SK-N-SH treated with all-trans-retinoic acid at 6 μM for 48 hours (cell line): ENCODE measurements around the gene P4HTM.

Source experiments
- ARNTL ChIP-seq: fragments of 450-650 bp; formaldehyde crosslinking; IDR thresholded peaks from 2 replicates; pipeline ENCODE4 v1.5.0; 2020; ENCODE audit warnings: low read depth, mild to moderate bottlenecking, moderate library complexity, borderline replicate concordance
- GLIS3 ChIP-seq: fragments of 250-450 bp; sonication (Bioruptor Pico); IDR thresholded peaks from 2 replicates; pipeline ENCODE4 v1.5.0; 2020; ENCODE audit warnings: mild to moderate bottlenecking, moderate library complexity
- ISL1 ChIP-seq: fragments of 250-450 bp; sonication (Bioruptor Pico); IDR thresholded peaks from 2 replicates; pipeline ENCODE4 v2.1.2; 2022; ENCODE audit warnings: mild to moderate bottlenecking, moderate library complexity
- OSR1 ChIP-seq: fragments of 250-450 bp; sonication (Bioruptor Pico); IDR thresholded peaks from 2 replicates; pipeline ENCODE4 v1.8.0; 2022; ENCODE audit warnings: moderate library complexity, mild to moderate bottlenecking, inconsistent platforms
- PPARA ChIP-seq: fragments of 250-450 bp; sonication (Bioruptor Pico); IDR thresholded peaks from 2 replicates; pipeline ENCODE4 v1.5.0; 2020; ENCODE audit warnings: mild to moderate bottlenecking, borderline replicate concordance
- TCF4 ChIP-seq: fragments of 250-450 bp; sonication (Bioruptor Pico); IDR thresholded peaks from 2 replicates; pipeline ENCODE4 v1.8.0; 2021; ENCODE audit warnings: mild to moderate bottlenecking, moderate library complexity, borderline replicate concordance
- TOX ChIP-seq: fragments of 250-450 bp; sonication (Bioruptor Pico); IDR thresholded peaks from 2 replicates; pipeline ENCODE4 v1.8.0; 2021; ENCODE audit warnings: mild to moderate bottlenecking, moderate library complexity, borderline replicate concordance
- ZNF565 ChIP-seq: fragments of 450-650 bp; formaldehyde crosslinking; conservative IDR thresholded peaks from 2 replicates; pipeline ENCODE4 v1.5.0; 2020; ENCODE audit warnings: low read depth, mild to moderate bottlenecking, moderate library complexity
- TF ChIP-seq, protein P1 (sequence below): fragments of 250-450 bp; sonication (Bioruptor Pico); IDR thresholded peaks from 2 replicates; pipeline ENCODE4 v1.8.0; 2020; ENCODE audit warnings: mild to moderate bottlenecking, moderate library complexity, borderline replicate concordance
- TF ChIP-seq, protein P2 (sequence below): fragments of 250-450 bp; sonication (Bioruptor Pico); IDR thresholded peaks from 2 replicates; pipeline ENCODE4 v1.5.1; 2020; ENCODE audit warnings: low read depth, mild to moderate bottlenecking, moderate library complexity
- TF ChIP-seq, protein P3 (sequence below): fragments of 250-450 bp; sonication (Bioruptor Pico); IDR thresholded peaks from 2 replicates; pipeline ENCODE4 v1.5.0; 2020; ENCODE audit warnings: mild to moderate bottlenecking, moderate library complexity
- TF ChIP-seq, protein P4 (sequence below): fragments of 250-450 bp; sonication (Bioruptor Pico); IDR thresholded peaks from 2 replicates; pipeline ENCODE4 v1.8.0; 2021; ENCODE audit warnings: low read depth, mild to moderate bottlenecking, moderate library complexity, borderline replicate concordance

DNA sequence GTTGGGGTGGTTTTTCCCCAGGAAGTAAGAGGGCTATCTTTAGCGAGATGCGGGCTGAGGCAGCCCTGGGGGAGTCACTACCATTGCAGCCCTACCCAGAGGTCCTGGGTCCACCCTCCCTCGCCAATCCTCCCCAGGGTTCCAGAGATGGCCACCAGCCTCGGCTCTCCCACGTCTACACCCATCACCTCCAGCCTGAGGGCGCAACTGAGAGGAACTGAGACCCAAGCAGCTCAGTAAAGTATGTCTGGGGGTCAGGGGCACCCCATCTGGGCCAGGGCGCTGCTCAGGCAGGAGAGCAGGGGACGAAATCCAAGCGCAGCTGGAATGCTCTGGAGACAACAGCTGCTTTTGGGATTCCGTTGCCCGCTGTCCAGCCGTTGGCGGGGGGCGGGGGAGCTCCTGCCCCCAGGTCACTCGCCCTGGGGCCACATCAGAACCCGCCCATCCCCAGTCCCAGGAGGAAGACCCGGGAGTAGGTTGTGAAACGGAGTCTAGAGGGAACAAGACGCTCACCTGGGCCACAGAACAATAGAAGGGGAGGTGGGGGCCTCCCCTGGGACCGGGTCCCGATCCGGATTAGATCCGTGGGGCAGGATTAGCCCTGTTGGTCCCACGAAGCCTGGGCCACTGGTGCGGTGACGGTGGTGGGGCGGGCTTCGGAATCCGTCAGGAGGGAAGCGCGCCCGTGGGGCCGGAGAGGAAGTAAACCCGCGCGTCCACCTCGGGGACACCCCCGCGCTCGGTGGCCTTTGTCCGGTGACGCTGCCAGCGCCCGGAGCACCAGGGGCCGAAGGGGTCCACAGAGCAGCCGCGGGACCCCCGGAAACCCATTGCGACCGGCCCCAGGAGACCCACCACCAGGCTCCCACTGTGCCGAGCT, 30.5 kb downstream of the P4HTM start:
- TF ChIP-seq, protein P1, sequence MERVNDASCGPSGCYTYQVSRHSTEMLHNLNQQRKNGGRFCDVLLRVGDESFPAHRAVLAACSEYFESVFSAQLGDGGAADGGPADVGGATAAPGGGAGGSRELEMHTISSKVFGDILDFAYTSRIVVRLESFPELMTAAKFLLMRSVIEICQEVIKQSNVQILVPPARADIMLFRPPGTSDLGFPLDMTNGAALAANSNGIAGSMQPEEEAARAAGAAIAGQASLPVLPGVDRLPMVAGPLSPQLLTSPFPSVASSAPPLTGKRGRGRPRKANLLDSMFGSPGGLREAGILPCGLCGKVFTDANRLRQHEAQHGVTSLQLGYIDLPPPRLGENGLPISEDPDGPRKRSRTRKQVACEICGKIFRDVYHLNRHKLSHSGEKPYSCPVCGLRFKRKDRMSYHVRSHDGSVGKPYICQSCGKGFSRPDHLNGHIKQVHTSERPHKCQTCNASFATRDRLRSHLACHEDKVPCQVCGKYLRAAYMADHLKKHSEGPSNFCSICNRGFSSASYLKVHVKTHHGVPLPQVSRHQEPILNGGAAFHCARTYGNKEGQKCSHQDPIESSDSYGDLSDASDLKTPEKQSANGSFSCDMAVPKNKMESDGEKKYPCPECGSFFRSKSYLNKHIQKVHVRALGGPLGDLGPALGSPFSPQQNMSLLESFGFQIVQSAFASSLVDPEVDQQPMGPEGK (CRISPR knock-in tag), result no peak
- TF ChIP-seq ISL1 (CRISPR knock-in tag) (no peak), TOX (no peak), ARNTL (CRISPR knock-in tag) (no peak), OSR1 (CRISPR knock-in tag) (no peak), TCF4 (CRISPR knock-in tag) (no peak), GLIS3 (CRISPR knock-in tag) (no peak), PPARA (CRISPR knock-in tag) (no peak), ZNF565 (CRISPR knock-in tag) (no peak)
- TF ChIP-seq, protein P2, sequence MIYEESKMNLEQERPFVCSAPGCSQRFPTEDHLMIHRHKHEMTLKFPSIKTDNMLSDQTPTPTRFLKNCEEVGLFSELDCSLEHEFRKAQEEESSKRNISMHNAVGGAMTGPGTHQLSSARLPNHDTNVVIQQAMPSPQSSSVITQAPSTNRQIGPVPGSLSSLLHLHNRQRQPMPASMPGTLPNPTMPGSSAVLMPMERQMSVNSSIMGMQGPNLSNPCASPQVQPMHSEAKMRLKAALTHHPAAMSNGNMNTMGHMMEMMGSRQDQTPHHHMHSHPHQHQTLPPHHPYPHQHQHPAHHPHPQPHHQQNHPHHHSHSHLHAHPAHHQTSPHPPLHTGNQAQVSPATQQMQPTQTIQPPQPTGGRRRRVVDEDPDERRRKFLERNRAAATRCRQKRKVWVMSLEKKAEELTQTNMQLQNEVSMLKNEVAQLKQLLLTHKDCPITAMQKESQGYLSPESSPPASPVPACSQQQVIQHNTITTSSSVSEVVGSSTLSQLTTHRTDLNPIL (CRISPR knock-in tag), result no peak
- TF ChIP-seq, protein P3, sequence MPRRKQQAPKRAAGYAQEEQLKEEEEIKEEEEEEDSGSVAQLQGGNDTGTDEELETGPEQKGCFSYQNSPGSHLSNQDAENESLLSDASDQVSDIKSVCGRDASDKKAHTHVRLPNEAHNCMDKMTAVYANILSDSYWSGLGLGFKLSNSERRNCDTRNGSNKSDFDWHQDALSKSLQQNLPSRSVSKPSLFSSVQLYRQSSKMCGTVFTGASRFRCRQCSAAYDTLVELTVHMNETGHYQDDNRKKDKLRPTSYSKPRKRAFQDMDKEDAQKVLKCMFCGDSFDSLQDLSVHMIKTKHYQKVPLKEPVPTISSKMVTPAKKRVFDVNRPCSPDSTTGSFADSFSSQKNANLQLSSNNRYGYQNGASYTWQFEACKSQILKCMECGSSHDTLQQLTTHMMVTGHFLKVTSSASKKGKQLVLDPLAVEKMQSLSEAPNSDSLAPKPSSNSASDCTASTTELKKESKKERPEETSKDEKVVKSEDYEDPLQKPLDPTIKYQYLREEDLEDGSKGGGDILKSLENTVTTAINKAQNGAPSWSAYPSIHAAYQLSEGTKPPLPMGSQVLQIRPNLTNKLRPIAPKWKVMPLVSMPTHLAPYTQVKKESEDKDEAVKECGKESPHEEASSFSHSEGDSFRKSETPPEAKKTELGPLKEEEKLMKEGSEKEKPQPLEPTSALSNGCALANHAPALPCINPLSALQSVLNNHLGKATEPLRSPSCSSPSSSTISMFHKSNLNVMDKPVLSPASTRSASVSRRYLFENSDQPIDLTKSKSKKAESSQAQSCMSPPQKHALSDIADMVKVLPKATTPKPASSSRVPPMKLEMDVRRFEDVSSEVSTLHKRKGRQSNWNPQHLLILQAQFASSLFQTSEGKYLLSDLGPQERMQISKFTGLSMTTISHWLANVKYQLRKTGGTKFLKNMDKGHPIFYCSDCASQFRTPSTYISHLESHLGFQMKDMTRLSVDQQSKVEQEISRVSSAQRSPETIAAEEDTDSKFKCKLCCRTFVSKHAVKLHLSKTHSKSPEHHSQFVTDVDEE (CRISPR knock-in tag), result no peak
- TF ChIP-seq, protein P4, sequence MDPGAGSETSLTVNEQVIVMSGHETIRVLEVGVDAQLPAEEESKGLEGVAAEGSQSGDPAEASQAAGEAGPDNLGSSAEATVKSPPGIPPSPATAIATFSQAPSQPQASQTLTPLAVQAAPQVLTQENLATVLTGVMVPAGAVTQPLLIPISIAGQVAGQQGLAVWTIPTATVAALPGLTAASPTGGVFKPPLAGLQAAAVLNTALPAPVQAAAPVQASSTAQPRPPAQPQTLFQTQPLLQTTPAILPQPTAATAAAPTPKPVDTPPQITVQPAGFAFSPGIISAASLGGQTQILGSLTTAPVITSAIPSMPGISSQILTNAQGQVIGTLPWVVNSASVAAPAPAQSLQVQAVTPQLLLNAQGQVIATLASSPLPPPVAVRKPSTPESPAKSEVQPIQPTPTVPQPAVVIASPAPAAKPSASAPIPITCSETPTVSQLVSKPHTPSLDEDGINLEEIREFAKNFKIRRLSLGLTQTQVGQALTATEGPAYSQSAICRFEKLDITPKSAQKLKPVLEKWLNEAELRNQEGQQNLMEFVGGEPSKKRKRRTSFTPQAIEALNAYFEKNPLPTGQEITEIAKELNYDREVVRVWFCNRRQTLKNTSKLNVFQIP (CRISPR knock-in tag), result no peak
